GM12878 (cell line): ENCODE data around the gene DIO1. TPM values are rescaled to one million over a fixed set of nuclear protein-coding genes. Genes with fewer than 3 reads are reported as not detected.

ENCODE experiments used
- ATAC-seq: fragments of 200-7000 bp; cut with Tn5 transposase; 3 replicates; pipeline ENCODE4 v1.9.1; 2020; ENCODE audit warnings: mild to moderate bottlenecking, moderate library complexity
- BruUV-seq: library from RNA; stranded (reverse); fragments of 400-500 nt; replicated peaks from 2 replicates; lab custom pipeline; 2021; lab: Mats Ljungman, UMichigan
- CTCF ChIA-PET: fragments of 300-600 bp; sonication (Branson Sonifier 250); formaldehyde crosslinking; extraction: SDS; loops from one replicate; lab custom pipeline; 2021; ENCODE audit warnings: inconsistent platforms; lab: Yijun Ruan, JAX
- POLR2A ChIA-PET: fragments of 350-600 bp; formaldehyde crosslinking; extraction: SDS; loops from one replicate; lab custom pipeline; 2021; ENCODE audit warnings: inconsistent platforms; lab: Charles Lee
- RAD21 ChIA-PET: fragments of 300-600 bp; sonication (Branson Sonifier 250); formaldehyde crosslinking; loops from one replicate; lab custom pipeline; 2023; ENCODE audit warnings: antibody characterized with exemption; ENCODE audit not compliant: unreplicated experiment; lab: Charles Lee
- SMC1A ChIA-PET: fragments of 300-600 bp; sonication (Branson Sonifier 250); formaldehyde crosslinking; loops from one replicate; lab custom pipeline; 2023; ENCODE audit not compliant: unreplicated experiment, uncharacterized antibody; lab: Charles Lee
- DNase-seq: peaks from one replicate; pipeline ENCODE4 v3.0.0-alpha.2; 2011; ENCODE audit warnings: low read depth, low spot score
- FAIRE-seq: peaks from 3 replicates; lab custom pipeline; 2011; peaks lifted over from hg19 to GRCh38; lab: Jason Lieb, UNC
- H2AFZ ChIP-seq: 2 replicates; pipeline ENCODE4 v1.6.0; 2011; ENCODE audit warnings: low read depth, low read length, control low read depth; ENCODE audit not compliant: control insufficient read depth
- H3K27ac ChIP-seq: 2 replicates; pipeline ENCODE4 v1.5.1; 2011; ENCODE audit warnings: control low read depth; ENCODE audit not compliant: control insufficient read depth, insufficient read depth
- H3K27me3 ChIP-seq, 2 experiments: replicated peaks in 1 of 2; 2 replicates each; pipeline versions ENCODE4 v1.6.0 to v1.6.1; 2011; ENCODE audit warnings: low read length in 1 of 2; ENCODE audit not compliant: control insufficient read depth in 2 of 2, insufficient read depth in 2 of 2
- H3K36me3 ChIP-seq, 2 experiments: 2 replicates each; pipeline ENCODE4 v1.5.1; 2011; ENCODE audit warnings: low read length in 1 of 2; ENCODE audit not compliant: control insufficient read depth in 2 of 2, insufficient read depth in 2 of 2
- H3K4me1 ChIP-seq: 2 replicates; pipeline ENCODE4 v1.6.1; 2011; ENCODE audit warnings: mild to moderate bottlenecking, low read length, moderate library complexity, mixed read lengths; ENCODE audit not compliant: control insufficient read depth, insufficient read depth
- H3K4me2 ChIP-seq: 2 replicates; pipeline ENCODE4 v1.6.0; 2011; ENCODE audit warnings: control low read depth; ENCODE audit not compliant: control insufficient read depth, insufficient read depth
- H3K4me3 ChIP-seq: fragments of 200-600 bp; sonication (generic); 2 replicates; pipeline ENCODE4 v1.5.1; 2016
- H3K79me2 ChIP-seq: 2 replicates; pipeline ENCODE4 v1.6.0; 2011; ENCODE audit warnings: low read length; ENCODE audit not compliant: control insufficient read depth, insufficient read depth
- H3K9ac ChIP-seq: 2 replicates; pipeline ENCODE4 v1.8.0; 2011; ENCODE audit warnings: low read length, control low read depth, mixed read lengths; ENCODE audit not compliant: control insufficient read depth, insufficient read depth
- H3K9me3 ChIP-seq: replicated peaks from 3 replicates; pipeline ENCODE4 v1.5.1; 2011; ENCODE audit warnings: mild to moderate bottlenecking, low read length; ENCODE audit not compliant: control insufficient read depth, insufficient read depth
- H4K20me1 ChIP-seq: 2 replicates; pipeline ENCODE4 v1.6.0; 2011; ENCODE audit not compliant: control insufficient read depth, insufficient read depth
- ASH2L ChIP-seq: fragments of 300-600, 200-600 bp; sonication (generic); IDR thresholded peaks from 2 replicates; pipeline ENCODE4 v1.6.1; 2017; ENCODE audit warnings: low read depth, mild to moderate bottlenecking, borderline replicate concordance
- EED ChIP-seq: sonication (generic); IDR thresholded peaks from 2 replicates; pipeline ENCODE4 v1.6.1; 2016; ENCODE audit warnings: antibody characterized with exemption, low read depth
- IRF4 ChIP-seq: IDR thresholded peaks from 2 replicates; pipeline ENCODE4 v1.6.1; 2011; ENCODE audit warnings: low read depth, low read length
- JUND ChIP-seq: IDR thresholded peaks from 2 replicates; pipeline ENCODE4 v1.6.1; 2012; ENCODE audit warnings: low read depth, mild to moderate bottlenecking, low read length, improper control_type of control experiment, moderate library complexity
- MYC ChIP-seq: IDR thresholded peaks from 2 replicates; pipeline ENCODE4 v1.6.1; 2011; ENCODE audit warnings: mild to moderate bottlenecking, low read length, moderate library complexity, inconsistent platforms; ENCODE audit not compliant: insufficient read depth, insufficient replicate concordance, insufficient read length, severe bottlenecking
- NFXL1 ChIP-seq: fragments of 450-650 bp; IDR thresholded peaks from 2 replicates; pipeline ENCODE4 v1.6.1; 2017; ENCODE audit warnings: antibody characterized with exemption, mild to moderate bottlenecking, borderline replicate concordance
- NR2C1 ChIP-seq: fragments of 450-650 bp; IDR thresholded peaks from 2 replicates; pipeline ENCODE4 v1.6.1; 2017; ENCODE audit warnings: antibody characterized with exemption, mild to moderate bottlenecking, moderate library complexity
- RAD51 ChIP-seq: fragments of 450-650 bp; IDR thresholded peaks from 2 replicates; pipeline ENCODE4 v1.6.1; 2016; ENCODE audit warnings: moderate library complexity, mild to moderate bottlenecking, inconsistent platforms
- RB1 ChIP-seq: fragments of 450-650 bp; formaldehyde crosslinking; IDR thresholded peaks from 2 replicates; pipeline ENCODE4 v1.6.1; 2017; ENCODE audit warnings: mild to moderate bottlenecking, borderline replicate concordance
- TBL1XR1 ChIP-seq: IDR thresholded peaks from 2 replicates; pipeline ENCODE4 v1.6.1; 2012; ENCODE audit warnings: low read depth, low read length, improper control_type of control experiment
- WGBS: methylation state at CpG from one replicate; pipeline ENCODE4 v1.1.6; 2016; ENCODE audit warnings: low lambda C conversion rate; ENCODE audit not compliant: insufficient replicate concordance, insufficient coverage; ENCODE audit errors: missing lambda C conversion rate; 5-methylcytosine and 5-hydroxymethylcytosine counted together
- in situ Hi-C: fragments of 300-500 bp; cut with MboI; formaldehyde crosslinking; loops from 9 replicates; pipeline ENCODE4 v1.14.3; 2018; ENCODE audit warnings: mixed read lengths
- intact Hi-C: fragments of 100-400 bp; cut with micrococcal nuclease; formaldehyde crosslinking; loops from one replicate; pipeline ENCODE4 v1.14.2; 2022; ENCODE audit not compliant: unreplicated experiment
- polyA plus RNA-seq, 11 experiments: library from polyadenylated mRNA; depleted of rRNA in 4 of 11; unstranded in 6 of 11; stranded (reverse) in 5 of 11; fragments of >200 nt; fragmentation: Nextera tagmentation in 4 of 11; fragmentation: Illumina TruSeq in 1 of 11; extraction: Ambion mirVana in 4 of 11; extraction: Trizol in 1 of 11; gene quantifications; 1 replicate in 1 of 11; 2 replicates in 10 of 11; pipeline versions ENCODE4 v1.2.1 to v1.2.3, GENCODE V29; 2011 to 2016; ENCODE audit warnings: inconsistent platforms in 2 of 11, missing spikeins in 2 of 11, low read depth in 1 of 11
- total RNA-seq, 4 experiments: library from RNA; depleted of rRNA in 3 of 4; stranded (reverse); fragments of >200 nt in 3 of 4; fragmentation: Illumina TruSeq in 1 of 4; extraction: Trizol in 1 of 4; gene quantifications; 2 replicates each; pipeline versions ENCODE4 v1.2.1 to v1.2.3, GENCODE V29; 2013 to 2021
- TF ChIP-seq, protein P1 (sequence below): IDR thresholded peaks from 2 replicates; pipeline ENCODE4 v1.6.1; 2011; ENCODE audit warnings: borderline replicate concordance, low read depth, mild to moderate bottlenecking, moderate library complexity, low read length; ENCODE audit not compliant: insufficient read depth, poor library complexity, severe bottlenecking
- TF ChIP-seq, protein P2 (sequence below): fragments of 150-350 bp; IDR thresholded peaks from 2 replicates; pipeline ENCODE4 v1.6.1; 2014; ENCODE audit warnings: mild to moderate bottlenecking, low read depth, low read length
- TF ChIP-seq, protein P3 (sequence below): fragments of 450-650 bp; formaldehyde crosslinking; IDR thresholded peaks from 2 replicates; pipeline ENCODE4 v1.4.0; 2020; ENCODE audit warnings: mild to moderate bottlenecking, moderate library complexity

DIO1 gene
- total and polyA plus RNA-seq, 10 of the 15 experiments (the other 5 are each of a cell fraction or from before 2014, with no cell fraction given) = 0.11 to 0.26 (median 0.12) TPM; not detected in 6

DNA sequence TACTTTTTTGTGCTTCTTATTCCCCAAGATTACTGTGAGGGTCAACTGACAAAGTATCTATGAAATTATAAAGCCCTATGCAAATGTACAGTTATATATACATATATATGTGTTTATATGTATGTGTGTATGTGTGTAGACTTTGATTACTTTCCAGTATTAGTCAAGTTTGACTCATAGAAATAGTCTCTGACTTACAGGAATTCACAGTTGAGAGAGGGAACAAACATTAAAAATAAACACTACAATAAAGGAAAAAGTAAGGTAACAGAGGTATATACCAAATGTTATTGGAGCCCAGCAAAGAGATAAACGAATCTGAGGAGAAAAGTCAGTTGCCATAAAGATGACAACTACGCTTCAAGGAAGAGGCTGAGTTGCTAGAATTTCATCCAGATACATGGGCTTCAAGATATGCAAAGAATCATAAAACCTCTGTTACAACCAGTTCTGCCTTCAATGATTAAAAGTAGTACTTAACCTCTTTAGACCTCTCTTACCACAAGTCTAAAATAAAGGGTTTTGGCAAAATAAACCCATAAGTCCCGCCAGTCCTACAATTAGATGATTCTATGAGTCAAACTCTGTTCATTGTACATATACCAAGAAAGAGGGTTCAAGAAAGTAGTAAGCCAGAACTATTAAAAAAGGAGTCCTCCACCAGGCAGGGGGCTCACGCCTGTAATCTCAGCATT lies 44.3 kb downstream of the DIO1 start (continued):
- TF ChIP-seq, protein P1, sequence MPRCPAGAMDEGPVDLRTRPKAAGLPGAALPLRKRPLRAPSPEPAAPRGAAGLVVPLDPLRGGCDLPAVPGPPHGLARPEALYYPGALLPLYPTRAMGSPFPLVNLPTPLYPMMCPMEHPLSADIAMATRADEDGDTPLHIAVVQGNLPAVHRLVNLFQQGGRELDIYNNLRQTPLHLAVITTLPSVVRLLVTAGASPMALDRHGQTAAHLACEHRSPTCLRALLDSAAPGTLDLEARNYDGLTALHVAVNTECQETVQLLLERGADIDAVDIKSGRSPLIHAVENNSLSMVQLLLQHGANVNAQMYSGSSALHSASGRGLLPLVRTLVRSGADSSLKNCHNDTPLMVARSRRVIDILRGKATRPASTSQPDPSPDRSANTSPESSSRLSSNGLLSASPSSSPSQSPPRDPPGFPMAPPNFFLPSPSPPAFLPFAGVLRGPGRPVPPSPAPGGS = no peak
- no peak for TF ChIP-seq ASH2L

DNA sequence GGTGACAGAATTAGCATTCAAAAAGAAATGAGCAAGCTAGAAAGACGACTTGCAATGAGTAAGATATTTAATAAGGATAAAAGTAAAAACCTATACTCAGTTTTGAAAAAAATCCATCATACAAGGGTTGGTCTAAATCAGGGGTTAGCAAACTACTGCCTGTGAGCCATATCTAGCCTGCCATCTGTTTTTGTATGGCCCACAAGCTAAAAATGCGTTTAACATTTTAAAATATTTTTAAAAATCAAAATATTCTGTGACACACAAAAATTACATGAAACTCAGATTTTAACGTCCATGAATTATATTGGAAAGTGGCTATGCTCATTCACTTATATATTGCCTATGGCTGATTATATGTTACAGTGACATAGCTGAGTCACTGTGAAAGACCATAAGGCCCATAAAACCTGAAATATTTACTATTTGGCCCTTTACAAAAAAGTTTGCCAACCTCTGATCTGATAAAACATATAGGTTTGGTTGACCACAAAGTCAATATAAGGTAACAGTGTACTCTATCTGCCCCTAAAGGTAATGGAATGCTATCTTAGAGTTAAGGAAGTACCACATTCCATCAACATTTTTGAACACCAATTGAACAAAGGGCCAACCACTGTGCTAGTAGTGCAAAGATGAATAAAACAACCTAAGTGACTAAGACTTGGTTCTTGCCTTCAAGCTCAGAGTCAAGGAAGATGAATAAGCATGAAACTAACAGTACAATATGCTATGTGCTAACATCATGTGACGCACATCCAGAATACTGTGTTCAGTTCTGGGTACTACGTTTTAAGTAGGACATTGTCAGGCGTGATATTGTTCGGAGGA lies 48.4 kb downstream of the DIO1 start:
- no TSS peak for BruUV-seq
- ATAC-seq (no peak), DNase-seq (no peak), FAIRE-seq (peak; percentile 41)
- in situ Hi-C loops = loop anchor here (5.0 kb wide), 1 partner anchor 50 kb away; the partner anchor contains the start of gene DIO1
- Histone ChIP-seq H3K9ac (no peak overlapping the region), H3K4me1 (peaks cover 3% of the 10 kb centered on the region; the same call in 1 of the 2 replicates), H2AFZ (no peak overlapping the region), H4K20me1 (no peaks in the 10 kb centered on the region), H3K27ac (no peak overlapping the region), H3K79me2 (peaks cover 39% of the 10 kb centered on the region), H3K27me3 (no peaks in the 10 kb centered on the region), H3K4me2 (no peak overlapping the region), H3K4me3 (no peak overlapping the region), H3K9me3 (no peaks in the 10 kb centered on the region; the same call in 2 of the 3 replicates), H3K36me3 (no peaks in the 10 kb centered on the region)
- RAD21 ChIA-PET = interaction anchor here (1.5 kb wide), 1 partner anchor 29 kb away, joined by 4 read pairs; no protein-coding TSS in a partner anchor
- WGBS = 92% methylated on average over 7 of the region's 7 CpGs
- CTCF ChIA-PET = interaction anchor here (1.0 to 3.4 kb wide), 5 partner anchors 12 to 138 kb away, joined by 3 to 18 read pairs (median 5); no protein-coding TSS in a partner anchor
- POLR2A ChIA-PET = interaction anchor here (1.0 to 1.4 kb wide), 2 partner anchors 19 to 946 kb away, joined by 3 to 6 read pairs; no protein-coding TSS in a partner anchor
- SMC1A ChIA-PET = interaction anchor here (0.6 to 1.6 kb wide), 8 partner anchors 11 to 115 kb away, joined by 3 to 6 read pairs (median 4); no protein-coding TSS in a partner anchor
- intact Hi-C loops = no loop called here
- TF ChIP-seq NFXL1 = no peak
- TF ChIP-seq, protein P2, sequence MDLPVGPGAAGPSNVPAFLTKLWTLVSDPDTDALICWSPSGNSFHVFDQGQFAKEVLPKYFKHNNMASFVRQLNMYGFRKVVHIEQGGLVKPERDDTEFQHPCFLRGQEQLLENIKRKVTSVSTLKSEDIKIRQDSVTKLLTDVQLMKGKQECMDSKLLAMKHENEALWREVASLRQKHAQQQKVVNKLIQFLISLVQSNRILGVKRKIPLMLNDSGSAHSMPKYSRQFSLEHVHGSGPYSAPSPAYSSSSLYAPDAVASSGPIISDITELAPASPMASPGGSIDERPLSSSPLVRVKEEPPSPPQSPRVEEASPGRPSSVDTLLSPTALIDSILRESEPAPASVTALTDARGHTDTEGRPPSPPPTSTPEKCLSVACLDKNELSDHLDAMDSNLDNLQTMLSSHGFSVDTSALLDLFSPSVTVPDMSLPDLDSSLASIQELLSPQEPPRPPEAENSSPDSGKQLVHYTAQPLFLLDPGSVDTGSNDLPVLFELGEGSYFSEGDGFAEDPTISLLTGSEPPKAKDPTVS = no peak
- TF ChIP-seq JUND = no peak
- TF ChIP-seq RB1 = no peak
- TF ChIP-seq MYC = no peak
- TF ChIP-seq EED = no peak
- TF ChIP-seq TBL1XR1 = no peak
- TF ChIP-seq RAD51 = no peak
- TF ChIP-seq, protein P3, sequence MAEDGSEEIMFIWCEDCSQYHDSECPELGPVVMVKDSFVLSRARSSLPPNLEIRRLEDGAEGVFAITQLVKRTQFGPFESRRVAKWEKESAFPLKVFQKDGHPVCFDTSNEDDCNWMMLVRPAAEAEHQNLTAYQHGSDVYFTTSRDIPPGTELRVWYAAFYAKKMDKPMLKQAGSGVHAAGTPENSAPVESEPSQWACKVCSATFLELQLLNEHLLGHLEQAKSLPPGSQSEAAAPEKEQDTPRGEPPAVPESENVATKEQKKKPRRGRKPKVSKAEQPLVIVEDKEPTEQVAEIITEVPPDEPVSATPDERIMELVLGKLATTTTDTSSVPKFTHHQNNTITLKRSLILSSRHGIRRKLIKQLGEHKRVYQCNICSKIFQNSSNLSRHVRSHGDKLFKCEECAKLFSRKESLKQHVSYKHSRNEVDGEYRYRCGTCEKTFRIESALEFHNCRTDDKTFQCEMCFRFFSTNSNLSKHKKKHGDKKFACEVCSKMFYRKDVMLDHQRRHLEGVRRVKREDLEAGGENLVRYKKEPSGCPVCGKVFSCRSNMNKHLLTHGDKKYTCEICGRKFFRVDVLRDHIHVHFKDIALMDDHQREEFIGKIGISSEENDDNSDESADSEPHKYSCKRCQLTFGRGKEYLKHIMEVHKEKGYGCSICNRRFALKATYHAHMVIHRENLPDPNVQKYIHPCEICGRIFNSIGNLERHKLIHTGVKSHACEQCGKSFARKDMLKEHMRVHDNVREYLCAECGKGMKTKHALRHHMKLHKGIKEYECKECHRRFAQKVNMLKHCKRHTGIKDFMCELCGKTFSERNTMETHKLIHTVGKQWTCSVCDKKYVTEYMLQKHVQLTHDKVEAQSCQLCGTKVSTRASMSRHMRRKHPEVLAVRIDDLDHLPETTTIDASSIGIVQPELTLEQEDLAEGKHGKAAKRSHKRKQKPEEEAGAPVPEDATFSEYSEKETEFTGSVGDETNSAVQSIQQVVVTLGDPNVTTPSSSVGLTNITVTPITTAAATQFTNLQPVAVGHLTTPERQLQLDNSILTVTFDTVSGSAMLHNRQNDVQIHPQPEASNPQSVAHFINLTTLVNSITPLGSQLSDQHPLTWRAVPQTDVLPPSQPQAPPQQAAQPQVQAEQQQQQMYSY = no peak
- TF ChIP-seq IRF4 = no peak
- no peak for TF ChIP-seq NR2C1
